K562 (cell line): ENCODE measurements around the gene GMPR2. TPM values are rescaled to one million over a fixed set of nuclear protein-coding genes. Genes with fewer than 3 reads are reported as not detected.

Experiments used
- HDAC2 ChIP-seq: fragments of 450-650 bp; IDR thresholded peaks from 2 replicates; pipeline ENCODE4 v1.6.1; 2016; ENCODE audit warnings: mild to moderate bottlenecking
- ZNF23 ChIP-seq: fragments of 250-450 bp; sonication (Bioruptor Pico); IDR thresholded peaks from 2 replicates; pipeline ENCODE4 v1.4.0; 2020; ENCODE audit warnings: mild to moderate bottlenecking
- ZNF407 ChIP-seq: fragments of 450-650 bp; IDR thresholded peaks from 2 replicates; pipeline ENCODE4 v1.6.1; 2016; ENCODE audit warnings: low read depth
- polyA plus RNA-seq, 8 experiments: library from polyadenylated mRNA; depleted of rRNA in 4 of 8; stranded (reverse) in 5 of 8; unstranded in 3 of 8; fragments of >200 nt; fragmentation: Nextera tagmentation in 2 of 8; fragmentation: Illumina TruSeq in 1 of 8; extraction: Ambion mirVana in 2 of 8; extraction: Trizol in 1 of 8; gene quantifications; 2 replicates each; pipeline versions ENCODE4 v1.2.1 to v1.2.3, GENCODE V29; 2011 to 2014; ENCODE audit warnings: inconsistent platforms in 1 of 8, missing spikeins in 1 of 8
- total RNA-seq, 7 experiments: library from RNA; depleted of rRNA in 6 of 7; stranded (reverse); fragments of >200 nt in 6 of 7; fragmentation: Illumina TruSeq in 2 of 7; extraction: Trizol in 2 of 7; gene quantifications; 2 replicates each; pipeline versions ENCODE4 v1.2.1 to v1.2.3, GENCODE V29; 2011 to 2021; ENCODE audit warnings: low replicate concordance in 1 of 7

The GMPR2 gene
- total and polyA plus RNA-seq, 9 of the 15 experiments (the other 6 are each of a cell fraction or from before 2014, with no cell fraction given) = 26.4 to 67.4 (median 36.3) TPM

- TF ChIP-seq ZNF407 (no peak), HDAC2 (no peak), ZNF23 (CRISPR knock-in tag) (no peak)
These were observed 22.7 kb downstream of the GMPR2 start (continued) for GRCh38 chr14:24255438-24255837.
